Measurements from ENCODE around the gene FIBP.
"Not testable (repeated sequence)": the region's sequence is repeated elsewhere in the genome, so short reads cannot be mapped to it uniquely, and the experiment has no call there.

FIBP gene

GRCh38 chr11:65912845-65913244, 24.6 kb upstream of the FIBP start:
- DNase-seq (ENCODE audit: low read depth): no peak

GRCh38 chr11:65911682-65912568, 23.7 kb upstream of the FIBP start:
- DNase-seq (ENCODE audit: low read depth): no peak

- no peak for DNase-seq (ENCODE audit: low read depth)
These were observed 19.6 kb upstream of the FIBP start for GRCh38 chr11:65907878-65908277.

DNA sequence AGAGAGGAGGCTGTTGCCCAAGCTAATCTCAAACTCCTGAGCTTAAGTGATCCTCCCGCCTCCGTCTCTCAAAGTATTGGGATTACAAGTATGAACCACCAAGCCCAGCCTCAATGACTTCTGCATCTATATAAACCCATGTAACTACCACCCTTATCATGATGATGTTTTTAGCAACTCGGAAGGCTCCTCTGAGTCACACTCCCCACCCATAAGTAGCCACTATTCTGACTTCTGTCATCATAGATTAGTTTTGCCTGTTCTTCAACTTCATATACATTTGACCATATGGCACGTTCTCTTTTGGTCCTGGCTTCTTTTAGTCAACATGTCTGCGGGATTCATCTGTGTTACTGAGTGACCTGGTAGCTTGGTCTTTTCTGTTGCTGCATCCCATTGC, 18.3 kb upstream of the FIBP start:
- no peak for DNase-seq (ENCODE audit: low read depth)

- DNase-seq (ENCODE audit: low read depth): no peak
These were observed 15.4 kb upstream of the FIBP start for GRCh38 chr11:65903715-65904114.

GRCh38 chr11:65903068-65903481, 14.8 kb upstream of the FIBP start:
- no peak for DNase-seq (ENCODE audit: low read depth)

- no peak for DNase-seq (ENCODE audit: low read depth)
These were observed 12.6 kb upstream of the FIBP start for GRCh38 chr11:65900899-65901180.

DNA sequence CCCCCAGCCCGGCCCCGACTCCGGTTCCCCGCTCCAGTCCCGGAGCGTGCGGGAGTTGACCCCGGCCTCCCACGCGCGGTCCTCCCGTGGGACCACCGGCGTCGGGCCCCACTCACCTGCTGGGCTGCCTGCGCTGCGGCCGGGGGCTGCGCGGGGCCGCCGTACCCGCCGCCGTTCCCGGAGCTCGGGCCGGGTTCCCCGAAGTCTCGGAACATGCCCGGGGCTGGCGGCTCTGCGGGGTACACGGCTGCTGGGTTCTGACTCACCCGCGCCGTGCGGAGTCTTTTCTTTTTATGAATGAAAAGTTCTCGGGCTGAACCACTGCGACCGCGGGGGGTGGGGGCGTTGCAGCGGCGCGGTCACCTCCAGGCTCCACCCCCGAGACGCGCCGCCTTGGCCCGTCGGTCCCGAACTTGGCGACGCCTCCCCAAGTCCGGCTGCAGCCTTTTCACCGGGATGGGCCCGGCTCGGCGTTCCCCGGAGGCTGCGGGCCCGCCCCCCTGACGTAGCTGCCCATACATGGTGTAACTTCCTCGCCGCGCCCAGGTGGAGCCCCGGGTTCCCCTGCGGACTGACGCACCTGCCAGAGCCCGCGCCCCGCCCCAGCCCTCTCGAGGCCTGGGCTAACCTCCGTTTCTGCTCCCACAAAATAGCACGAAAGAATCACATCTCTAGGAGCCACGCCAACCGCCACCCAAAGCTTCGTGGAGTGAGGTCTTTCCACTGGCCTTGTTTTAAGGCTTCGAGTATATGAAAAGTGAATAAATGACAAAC, 12.0 kb upstream of the FIBP start, which contains the start of gene FOSL1:
Gene FOSL1 (minus strand): TSS at position 264 of the 774 bp plus-strand sequence. CDS start 49 bp downstream, at position 215.
- peak; percentile 96 for DNase-seq (ENCODE audit: low read depth)

DNA sequence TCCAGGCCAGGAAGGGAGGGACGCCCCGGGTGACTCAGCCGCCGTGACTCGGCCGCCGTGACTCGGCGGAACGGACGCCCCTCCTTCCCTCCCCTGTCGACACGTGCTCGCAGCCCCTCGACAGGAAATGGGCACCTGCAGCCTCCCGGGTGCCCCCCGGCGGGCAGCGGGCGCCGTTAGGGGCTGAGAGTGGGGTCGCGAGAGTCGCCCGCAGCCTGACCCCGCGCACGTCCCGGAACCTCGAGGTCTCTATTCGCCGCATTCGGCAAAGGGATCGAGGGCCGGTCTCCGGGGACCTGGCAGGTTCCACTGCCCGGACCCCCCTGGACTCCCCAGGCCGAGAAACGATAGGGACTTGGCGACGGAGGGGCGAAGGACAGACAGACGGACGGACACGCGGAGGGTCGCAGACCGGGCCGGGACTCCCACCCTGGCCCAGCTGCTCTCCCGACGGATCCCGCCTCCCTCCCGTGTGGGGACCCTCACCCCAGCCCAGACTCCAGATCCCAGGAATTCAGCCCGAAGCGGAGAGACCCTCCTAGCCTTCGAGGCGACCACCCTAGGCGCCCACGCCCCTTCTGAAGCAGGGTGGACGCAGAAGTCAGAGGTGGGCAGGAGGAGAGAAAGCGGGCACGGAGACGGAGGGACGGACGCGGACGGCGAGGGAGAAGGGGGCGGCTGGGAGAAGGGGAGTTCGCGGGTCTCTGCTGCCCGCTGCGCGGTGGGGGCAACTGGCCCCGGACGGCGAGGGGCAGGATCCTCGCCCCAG, 11.3 kb upstream of the FIBP start:
- DNase-seq (ENCODE audit: low read depth): peak; percentile 78

- no peak for DNase-seq (ENCODE audit: low read depth)
These were observed 10.5 kb upstream of the FIBP start for GRCh38 chr11:65898656-65899355.

DNA sequence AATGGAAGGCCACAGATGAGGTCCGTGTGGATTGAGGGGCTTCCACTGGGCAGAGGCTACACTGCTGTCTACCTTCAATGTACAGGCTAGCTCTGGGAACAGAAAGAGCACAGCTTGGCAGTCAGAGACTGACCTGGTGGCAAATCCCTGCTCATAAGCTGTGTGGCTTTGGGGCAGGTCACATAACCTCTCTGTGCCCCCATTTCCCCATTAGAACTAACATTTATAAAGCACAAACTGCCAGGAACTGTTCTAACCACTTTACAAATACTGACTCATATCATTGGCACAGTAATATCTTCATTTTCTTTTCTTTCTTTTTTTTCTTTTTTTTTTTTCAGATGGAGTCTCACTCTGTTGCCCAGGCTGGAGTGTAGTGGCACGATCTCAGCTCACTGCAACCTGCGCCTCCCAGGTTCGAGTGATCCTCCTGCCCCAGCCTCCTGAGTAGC, 8.8 kb upstream of the FIBP start:
- no peak for DNase-seq (ENCODE audit: low read depth)

DNA sequence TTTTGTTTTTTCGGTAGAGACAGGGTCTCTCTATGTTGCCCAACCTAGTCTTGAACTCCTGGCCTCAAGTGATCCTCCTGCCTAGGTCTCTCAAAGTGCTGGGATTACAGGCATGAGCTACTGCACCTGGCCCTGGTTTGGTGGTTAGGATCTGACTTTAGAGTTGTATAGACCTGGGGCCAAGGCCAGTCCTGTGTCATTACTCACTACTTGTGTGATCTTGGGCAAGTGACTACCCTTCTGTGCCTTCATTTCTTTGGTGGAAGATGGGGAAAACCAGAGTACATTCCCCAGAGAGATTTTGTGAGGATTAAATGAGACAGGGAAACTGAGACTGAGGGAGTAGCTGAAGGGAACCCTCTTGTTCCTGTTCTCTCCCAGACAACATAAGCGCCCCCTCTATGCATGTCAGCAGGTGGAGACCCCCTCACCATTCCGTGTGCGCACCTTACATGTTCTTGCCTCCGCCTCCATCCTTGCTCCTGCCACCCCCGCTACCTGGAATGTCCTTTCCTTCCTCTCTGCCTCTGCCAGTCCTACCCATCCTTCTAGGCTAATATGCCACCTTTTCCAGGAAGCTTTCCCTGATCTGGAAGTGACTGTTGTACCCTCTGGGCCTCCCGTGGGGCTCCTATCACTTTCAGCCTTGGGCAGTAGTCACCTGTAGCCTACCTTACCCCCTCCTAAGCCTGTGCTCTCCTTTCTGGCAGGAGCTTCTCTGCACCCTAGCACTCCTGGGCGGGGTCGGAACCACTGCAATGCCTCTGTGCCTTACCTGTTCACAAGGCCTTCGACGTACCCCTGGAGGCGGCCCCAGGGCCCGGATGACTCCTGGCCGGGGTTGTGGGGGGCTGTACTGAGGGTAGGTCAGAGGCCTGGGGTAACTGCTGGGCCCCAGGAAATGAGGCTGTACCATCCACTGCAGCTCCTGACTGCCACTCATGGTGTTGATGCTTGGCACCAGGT, 8.0 kb upstream of the FIBP start:
- no peak for DNase-seq (ENCODE audit: low read depth)

GRCh38 chr11:65895482-65895981, 7.3 kb upstream of the FIBP start:
- no peak for DNase-seq (ENCODE audit: low read depth)

DNA sequence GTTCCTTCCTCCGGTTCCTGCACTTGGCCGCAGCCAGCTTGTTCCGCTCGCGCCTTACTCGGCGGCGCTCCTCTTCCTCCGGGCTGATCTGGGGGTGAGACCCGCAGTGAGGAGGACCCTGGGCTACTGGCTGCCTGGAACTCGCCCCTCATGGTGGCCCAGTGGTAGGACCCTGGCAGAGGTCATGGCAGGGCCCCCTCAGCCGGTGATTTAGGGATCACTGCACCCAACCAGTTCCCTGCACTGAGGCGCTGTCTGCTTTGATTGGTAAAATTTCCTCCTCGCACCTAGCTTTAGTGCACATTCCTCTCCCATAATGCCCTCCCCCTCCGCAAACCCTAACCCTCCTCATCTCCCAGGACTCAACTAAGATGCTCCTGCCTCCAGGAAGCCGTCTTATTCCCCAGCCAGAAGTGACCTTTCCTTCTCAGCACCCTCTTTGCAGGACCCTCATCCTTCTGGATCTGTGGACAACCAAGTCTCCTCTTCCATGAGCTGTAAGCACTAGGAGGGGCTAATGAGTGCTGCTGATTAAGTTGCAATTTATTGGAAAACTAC, 5.8 kb upstream of the FIBP start:
- no peak for DNase-seq (ENCODE audit: low read depth)

GRCh38 chr11:65892661-65893317, 4.5 kb upstream of the FIBP start:
- DNase-seq (ENCODE audit: low read depth): no peak

DNA sequence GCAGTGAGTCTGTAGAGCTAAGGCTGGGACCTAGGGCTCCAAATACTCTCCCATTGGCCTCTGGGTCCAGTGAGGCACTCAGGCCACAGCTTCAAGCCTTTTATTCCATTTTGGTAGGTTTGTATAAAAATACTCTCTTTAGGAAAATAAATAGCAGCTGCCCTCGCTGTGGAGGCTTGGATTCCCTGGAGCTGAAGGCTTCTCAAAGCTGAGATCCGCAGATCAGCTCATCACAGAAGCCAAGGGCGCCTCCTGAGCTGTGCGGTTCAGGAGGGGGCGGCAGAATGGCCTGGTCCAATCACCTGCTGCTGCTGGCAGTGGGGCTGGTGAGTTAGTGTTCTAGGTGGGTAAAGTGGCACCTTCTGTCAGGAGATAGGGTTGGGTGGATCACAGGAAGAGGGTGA, 3.9 kb upstream of the FIBP start:
- DNase-seq (ENCODE audit: low read depth): not testable (repeated sequence)

DNA sequence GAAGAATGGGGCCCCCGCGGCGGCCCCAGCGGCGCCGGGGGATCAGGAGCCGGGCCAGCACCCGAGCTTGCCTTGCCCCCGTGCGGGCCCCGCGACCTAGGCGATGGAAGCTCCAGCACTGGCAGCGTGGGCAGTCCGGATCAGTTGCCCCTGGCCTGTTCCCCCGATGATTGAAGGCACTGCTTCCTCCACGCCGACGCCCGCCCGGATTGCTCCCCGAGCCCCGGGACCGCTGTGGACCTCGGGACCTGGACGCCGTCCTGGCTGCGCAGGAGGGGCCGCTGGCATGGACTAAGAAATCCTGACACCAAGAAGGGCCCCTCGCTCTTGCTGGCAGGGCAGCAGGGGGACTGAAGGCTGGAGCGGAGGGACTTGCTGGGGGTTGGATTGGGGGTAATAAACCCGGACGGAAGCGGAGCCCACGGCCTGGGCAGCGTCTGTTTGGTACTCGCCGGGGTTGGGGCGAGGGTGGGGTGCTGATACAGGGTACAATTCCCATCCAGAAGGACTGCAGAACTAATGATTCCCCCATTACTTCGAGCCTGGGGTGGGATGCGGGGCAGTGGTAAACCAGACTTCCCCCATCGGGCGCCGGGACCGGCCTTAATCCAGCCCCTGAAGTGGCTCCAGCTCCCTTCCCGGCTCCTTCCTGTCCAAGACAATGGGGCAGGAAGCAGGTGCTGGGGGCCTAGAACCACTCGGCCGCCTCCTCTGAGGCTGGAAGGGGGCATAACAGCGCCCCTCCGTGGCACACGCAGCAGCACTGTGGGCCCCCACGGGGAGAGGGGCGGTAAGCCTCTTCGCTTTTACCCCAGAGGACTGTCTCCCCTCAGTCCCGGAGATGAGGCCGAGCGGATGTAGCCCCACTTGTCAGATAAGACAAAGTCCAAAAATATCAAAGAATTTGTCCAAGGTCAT, 3.2 kb upstream of the FIBP start:
- DNase-seq (ENCODE audit: low read depth): no peak
